ENCODE measurements around the gene NDNF. TPM values are rescaled to one million over a fixed set of nuclear protein-coding genes. Genes with fewer than 3 reads are reported as not detected.

The NDNF gene
- total RNA-seq, 2 donors from 2014 or later = 0.13 to 2.5 TPM

DNA sequence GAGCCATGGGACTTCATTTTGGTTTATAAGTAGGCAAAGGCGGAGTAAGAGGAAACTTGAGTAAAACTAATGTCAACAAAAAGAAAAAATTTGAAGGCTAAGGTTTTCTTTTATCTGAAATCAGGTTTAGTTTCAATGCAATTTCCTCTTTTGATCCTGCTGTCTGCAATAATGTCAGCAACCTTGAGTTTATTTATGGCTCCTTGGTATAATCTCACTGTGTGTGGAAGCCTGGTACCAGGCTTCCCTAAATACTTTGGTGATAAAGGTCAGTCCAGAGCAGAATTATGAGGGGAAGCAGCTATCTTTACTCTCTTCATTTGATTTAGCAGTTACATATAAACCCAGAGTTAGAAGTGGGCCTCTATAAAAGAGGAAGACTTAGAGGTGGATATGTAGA is 57.8 kb downstream of the NDNF start:
- ATAC-seq (replicated peaks) = no peak
- H3K9me3 Mint-ChIP-seq = no peaks in the 10 kb centered on the region
- H3K36me3 Mint-ChIP-seq (ENCODE audit: low read depth) = no peaks in the 10 kb centered on the region
- H3K4me1 Mint-ChIP-seq = peaks cover 12% of the 10 kb centered on the region
- H3K27me3 Mint-ChIP-seq = peaks cover 7% of the 10 kb centered on the region
- no peak overlapping the region for H3K4me3 Mint-ChIP-seq
- H3K27ac Mint-ChIP-seq = no peak overlapping the region

DNA sequence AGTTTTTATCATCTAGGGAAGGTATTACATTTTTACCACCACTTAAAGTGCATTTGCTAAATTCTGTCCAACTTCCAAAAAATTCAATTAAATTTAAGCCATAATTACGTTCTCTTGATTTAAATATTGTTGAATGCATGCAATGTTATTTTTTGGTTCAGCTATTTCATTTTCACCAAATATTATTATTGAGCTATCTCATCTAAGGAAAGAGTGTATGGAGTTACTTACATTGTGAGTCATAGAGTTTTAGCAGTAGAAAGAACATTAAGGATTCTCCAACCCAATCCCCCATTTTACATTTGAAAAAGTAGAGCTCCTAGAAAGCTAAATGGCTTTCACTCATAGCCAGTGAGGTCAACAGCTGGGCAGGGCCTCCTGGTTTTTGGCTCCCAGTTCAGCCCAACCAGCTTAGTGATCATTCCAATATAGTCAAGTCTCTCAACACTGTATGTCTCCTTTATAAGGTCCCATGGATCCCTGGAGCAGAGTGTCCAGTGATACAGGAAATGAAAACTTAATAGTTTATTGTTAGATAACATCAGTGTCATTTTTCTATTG is 60.5 kb downstream of the NDNF start:
- H3K4me1 Mint-ChIP-seq = peaks cover 14% of the 10 kb centered on the region
- no peak overlapping the region for H3K4me3 Mint-ChIP-seq
- no peaks in the 10 kb centered on the region for H3K9me3 Mint-ChIP-seq
- no peak overlapping the region for H3K27ac Mint-ChIP-seq
- H3K27me3 Mint-ChIP-seq = peaks cover 4% of the 10 kb centered on the region
- ATAC-seq (replicated peaks) = no peak
- no peaks in the 10 kb centered on the region for H3K36me3 Mint-ChIP-seq (ENCODE audit: low read depth)

DNA sequence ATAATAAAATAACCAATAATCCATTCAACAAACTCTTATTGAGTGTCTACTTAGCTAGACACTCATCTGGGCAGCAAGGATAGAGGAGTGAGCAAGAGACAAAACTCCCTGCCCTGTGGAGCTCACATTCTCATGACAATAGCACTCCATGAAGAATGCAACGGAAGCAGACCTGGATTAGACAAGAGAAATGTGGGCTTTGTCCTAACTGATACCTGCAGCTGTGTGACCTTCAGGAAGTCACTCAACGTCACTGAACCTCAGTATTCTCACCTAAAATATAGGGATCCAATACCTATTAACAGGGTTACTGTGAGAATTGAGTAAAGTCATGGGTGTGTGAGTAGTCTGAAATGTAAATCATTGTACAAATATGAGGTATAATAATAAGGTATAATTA is 61.2 kb downstream of the NDNF start:
- Mint-ChIP-seq H3K36me3 (ENCODE audit: low read depth) (no peaks in the 10 kb centered on the region), H3K27me3 (peaks cover 4% of the 10 kb centered on the region), H3K4me1 (peaks cover 14% of the 10 kb centered on the region), H3K27ac (no peak overlapping the region), H3K9me3 (no peaks in the 10 kb centered on the region), H3K4me3 (no peak overlapping the region)
- ATAC-seq (replicated peaks) = no peak

DNA sequence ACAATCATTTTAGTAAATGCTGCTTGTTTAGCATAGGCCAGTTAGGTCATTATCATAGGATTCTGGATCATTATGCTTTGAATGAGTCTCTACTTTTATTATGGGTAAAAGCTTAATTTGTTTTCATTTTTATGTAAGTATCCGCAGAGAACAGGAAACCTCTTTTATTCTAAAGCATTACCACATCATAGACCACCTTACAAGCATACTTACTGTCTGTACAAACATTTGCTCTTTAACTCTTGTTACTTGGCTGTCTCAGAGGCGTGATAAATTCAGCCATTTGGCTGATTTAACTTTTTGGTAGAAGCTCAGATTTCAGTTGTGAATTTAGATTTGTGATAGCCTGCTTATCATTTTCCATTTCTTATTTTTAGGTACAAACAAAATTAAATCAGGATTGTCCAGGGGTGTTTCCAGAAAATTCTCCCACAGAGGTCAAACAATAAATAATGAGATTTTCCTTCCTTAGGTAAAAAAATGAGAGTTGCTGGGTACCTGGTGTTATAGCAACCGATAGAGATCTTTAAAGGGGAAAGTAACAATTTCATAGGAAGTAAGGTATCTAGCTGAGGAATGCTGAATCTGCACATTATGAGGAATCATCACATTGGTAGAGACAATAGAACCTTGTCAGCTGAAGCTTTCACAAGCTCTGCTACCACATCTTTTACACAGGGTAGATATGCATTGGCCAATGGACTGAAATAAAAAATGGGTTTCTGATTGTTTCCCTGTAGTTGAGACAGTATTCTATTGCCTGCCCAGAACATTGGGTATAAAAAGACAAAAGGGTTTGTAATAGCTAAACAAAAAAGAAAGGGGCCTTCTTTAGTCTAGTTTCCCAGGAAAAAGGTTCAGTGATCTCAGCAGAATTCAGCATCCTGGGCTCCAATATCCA is 62.5 kb downstream of the NDNF start:
- ATAC-seq (replicated peaks) = no peak
- H3K4me3 Mint-ChIP-seq = no peak overlapping the region
- H3K27ac Mint-ChIP-seq = no peak overlapping the region
- no peaks in the 10 kb centered on the region for H3K9me3 Mint-ChIP-seq
- H3K4me1 Mint-ChIP-seq = peaks cover 13% of the 10 kb centered on the region
- H3K36me3 Mint-ChIP-seq (ENCODE audit: low read depth) = no peaks in the 10 kb centered on the region
- peaks cover 6% of the 10 kb centered on the region for H3K27me3 Mint-ChIP-seq

DNA sequence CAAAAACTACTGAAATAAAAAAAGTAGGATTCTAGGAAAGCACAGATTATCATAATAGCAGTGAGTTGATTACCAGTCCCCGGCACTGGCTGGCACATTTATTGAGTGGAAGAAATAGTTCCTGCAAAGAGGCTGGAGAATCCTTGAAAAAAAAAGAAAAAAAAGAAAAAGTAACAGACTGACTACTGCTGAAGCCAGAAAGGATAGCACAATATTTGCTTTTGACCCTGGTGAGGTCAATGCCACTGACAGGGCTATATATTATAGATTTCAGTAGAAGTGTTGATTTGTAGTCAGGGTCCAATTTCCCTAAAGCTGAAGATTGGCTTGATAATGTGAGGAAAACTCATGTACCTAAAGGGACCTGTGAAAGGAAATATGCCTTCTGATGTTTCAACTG is 64.7 kb downstream of the NDNF start:
- peaks cover 10% of the 10 kb centered on the region for H3K4me1 Mint-ChIP-seq
- no peak overlapping the region for H3K27ac Mint-ChIP-seq
- no peak overlapping the region for H3K4me3 Mint-ChIP-seq
- H3K36me3 Mint-ChIP-seq (ENCODE audit: low read depth) = no peaks in the 10 kb centered on the region
- no peak for ATAC-seq (replicated peaks)
- no peaks in the 10 kb centered on the region for H3K9me3 Mint-ChIP-seq
- peaks cover 8% of the 10 kb centered on the region for H3K27me3 Mint-ChIP-seq

DNA sequence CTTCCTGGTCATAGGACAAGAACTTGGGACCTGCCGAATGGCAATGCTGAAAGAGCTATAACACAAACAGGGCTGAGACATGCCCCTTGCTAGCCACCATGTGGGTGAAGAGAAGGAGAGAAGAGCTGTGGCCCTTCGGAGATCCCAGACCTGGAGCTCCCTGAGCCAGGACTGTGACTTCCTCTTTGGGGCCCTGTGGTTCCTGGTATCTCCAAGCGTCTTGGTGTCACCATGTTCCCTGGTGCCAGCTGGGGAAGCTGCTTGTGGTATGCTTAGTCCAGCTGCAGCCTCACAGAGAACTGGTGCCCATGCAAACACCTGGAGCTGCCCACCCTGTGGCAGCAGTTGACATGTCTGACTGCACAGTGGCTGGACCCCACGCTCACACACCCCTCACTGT is 68.5 kb downstream of the NDNF start:
- ATAC-seq (replicated peaks) = no peak
- Mint-ChIP-seq H3K4me3 (no peak overlapping the region), H3K36me3 (ENCODE audit: low read depth) (no peaks in the 10 kb centered on the region), H3K4me1 (no peaks in the 10 kb centered on the region), H3K27ac (no peak overlapping the region), H3K9me3 (peaks cover 3% of the 10 kb centered on the region), H3K27me3 (peaks cover 12% of the 10 kb centered on the region)

DNA sequence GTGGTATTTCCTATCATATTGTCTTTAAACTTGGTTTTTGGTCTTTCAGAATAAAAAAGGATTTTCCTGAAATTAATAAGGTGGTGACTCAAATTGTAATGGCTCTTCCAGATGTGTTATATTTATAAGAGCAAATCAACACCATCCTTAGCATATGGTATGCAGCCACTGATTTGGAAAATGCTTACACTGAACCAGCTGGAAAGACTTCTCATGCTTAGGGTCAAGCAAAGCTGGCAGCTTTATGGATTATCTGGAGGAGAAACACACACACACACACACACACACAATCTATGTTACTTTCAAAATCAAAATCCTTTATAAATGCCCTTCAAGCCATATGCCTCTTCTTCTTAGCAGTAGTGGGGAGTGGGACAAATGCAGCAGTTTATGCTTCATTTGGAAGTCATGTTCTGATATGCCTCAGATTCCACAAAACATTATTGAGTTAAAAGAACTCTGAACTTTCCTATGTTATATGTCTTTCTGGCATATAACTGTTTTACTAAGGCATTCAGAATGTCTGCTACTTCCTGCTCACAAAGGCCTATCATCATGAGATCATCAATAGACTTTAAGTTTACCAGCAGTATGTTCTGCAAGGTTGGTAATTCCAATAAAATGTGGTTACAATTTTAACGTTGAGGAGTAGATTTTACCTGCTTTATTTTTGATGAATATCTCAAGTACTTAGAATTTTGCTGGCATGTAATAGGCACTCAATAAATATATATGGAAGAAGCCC is 76.9 kb downstream of the NDNF start:
- Mint-ChIP-seq H3K4me3 (no peak overlapping the region), H3K27ac (no peak overlapping the region), H3K4me1 (no peaks in the 10 kb centered on the region), H3K27me3 (peaks cover under 1% of the 10 kb centered on the region), H3K36me3 (ENCODE audit: low read depth) (no peaks in the 10 kb centered on the region), H3K9me3 (peaks cover 5% of the 10 kb centered on the region)
- no peak for ATAC-seq (replicated peaks)

DNA sequence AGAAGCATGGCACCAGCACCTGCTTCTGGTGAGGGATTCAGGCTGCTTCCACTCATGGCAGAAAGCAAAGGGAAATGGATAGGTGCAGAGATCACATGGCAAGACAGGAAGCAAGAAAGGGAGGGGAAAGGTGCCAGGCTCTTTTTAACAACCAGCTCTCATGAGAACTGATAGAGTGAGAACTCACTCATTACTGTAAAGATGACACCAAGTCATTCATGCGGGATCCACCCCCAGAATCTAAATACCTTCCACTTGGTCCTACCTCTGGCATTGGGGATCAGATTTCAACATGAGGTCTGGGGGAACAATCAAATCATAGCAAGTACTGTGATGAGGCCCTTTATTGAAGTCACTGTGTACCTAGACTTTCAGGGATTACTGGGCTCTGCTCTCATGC is 77.8 kb downstream of the NDNF start:
- no peak for ATAC-seq (replicated peaks)
- Mint-ChIP-seq H3K4me3 (no peak overlapping the region), H3K27ac (no peak overlapping the region)

DNA sequence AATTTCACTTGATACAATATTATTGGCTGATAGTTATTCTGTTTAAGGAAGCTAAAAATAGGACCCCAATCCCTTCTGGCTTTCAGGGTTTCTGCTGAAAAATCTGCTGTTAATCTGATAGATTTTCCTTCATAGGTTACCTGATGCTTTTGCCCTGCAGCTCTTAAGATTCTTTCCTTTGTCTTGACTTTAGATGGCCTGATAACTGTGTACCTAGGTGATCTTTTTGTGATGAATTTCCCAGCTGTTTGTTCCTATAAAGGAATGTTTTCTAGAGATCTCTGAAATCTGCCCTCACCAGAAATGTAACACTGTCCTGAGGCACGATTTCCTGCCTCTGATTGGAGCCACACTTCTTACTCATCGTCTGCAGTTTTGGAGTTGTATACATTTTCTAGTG is 80.5 kb downstream of the NDNF start:
- Mint-ChIP-seq H3K4me3 (no peak overlapping the region), H3K9me3 (no peaks in the 10 kb centered on the region), H3K36me3 (ENCODE audit: low read depth) (no peaks in the 10 kb centered on the region), H3K4me1 (no peaks in the 10 kb centered on the region), H3K27me3 (peaks cover 18% of the 10 kb centered on the region), H3K27ac (no peak overlapping the region)
- no peak for ATAC-seq (replicated peaks)

More for the DNA sequence above, 77.8 kb downstream of the NDNF start:
- no peaks in the 10 kb centered on the region for H3K36me3 Mint-ChIP-seq (ENCODE audit: low read depth)
- H3K4me1 Mint-ChIP-seq = no peaks in the 10 kb centered on the region
- H3K27me3 Mint-ChIP-seq = no peaks in the 10 kb centered on the region
- peaks cover 5% of the 10 kb centered on the region for H3K9me3 Mint-ChIP-seq

DNA sequence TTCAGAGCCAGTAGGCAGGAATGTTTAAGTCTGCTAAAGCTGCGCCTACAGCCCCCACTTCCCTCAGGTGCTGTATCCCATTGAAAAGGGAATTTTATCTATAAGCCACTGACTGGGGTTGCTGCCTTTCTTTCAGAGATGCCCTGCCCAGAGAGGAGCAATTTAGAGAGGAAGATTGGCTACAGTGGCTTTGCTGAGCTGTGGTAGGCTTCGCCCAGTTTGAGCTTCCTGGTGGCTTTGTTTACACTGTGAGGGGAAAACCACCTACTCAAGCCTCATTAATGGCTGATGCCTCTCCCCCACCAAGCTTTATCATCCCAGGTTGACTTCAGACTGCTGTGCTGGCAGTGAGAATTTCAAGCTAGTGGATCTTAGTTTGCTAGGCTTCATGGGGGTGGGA is 82.1 kb downstream of the NDNF start:
- Mint-ChIP-seq H3K4me3 (no peak overlapping the region), H3K4me1 (no peaks in the 10 kb centered on the region), H3K9me3 (no peaks in the 10 kb centered on the region), H3K36me3 (ENCODE audit: low read depth) (no peaks in the 10 kb centered on the region), H3K27me3 (peaks cover 26% of the 10 kb centered on the region), H3K27ac (no peak overlapping the region)
- no peak for ATAC-seq (replicated peaks)

Other genes starting within 250 kb of the NDNF start
- under 1 TPM; 0.21 to 0.52 TPM for gene PRDM5, start 149.8 kb downstream of the NDNF start, total RNA-seq
- 1 to 10 TPM; 3.6 to 7.5 TPM for gene TNIP3, start 91.8 kb upstream of the NDNF start, total RNA-seq

All from activated T-helper 17 cell treated with anti-CD3 and anti-CD28 coated beads, Interleukin-2, amount 50 U/mL, for 72 hours (primary cell).